PC-3 (cell line): ENCODE data around the gene CENPT. TPM values are rescaled to one million over a fixed set of nuclear protein-coding genes. Genes with fewer than 3 reads are reported as not detected.

Experiments used
- ATAC-seq: fragments of 200-7000 bp; cut with Tn5 transposase; 2 replicates; pipeline ENCODE4 v1.9.1; 2020; ENCODE audit warnings: mild to moderate bottlenecking, moderate library complexity
- BruUV-seq: library from RNA; stranded (reverse); fragments of 400-500 nt; replicated peaks from 2 replicates; lab custom pipeline; 2021; lab: Mats Ljungman, UMichigan
- CTCF ChIA-PET: fragments of 300-600 bp; sonication (Branson Sonifier 250); formaldehyde crosslinking; loops from one replicate; lab custom pipeline; 2022; ENCODE audit warnings: antibody characterized with exemption; lab: Charles Lee
- POLR2A ChIA-PET: fragments of 300-600 bp; sonication (Branson Sonifier 250); formaldehyde crosslinking; loops from one replicate; lab custom pipeline; 2022; ENCODE audit warnings: antibody characterized with exemption; ENCODE audit not compliant: unreplicated experiment; lab: Charles Lee
- DNase-seq: peaks from one replicate; pipeline ENCODE4 v3.0.0-alpha.2; 2015
- H2AFZ ChIP-seq: fragments of 300-600 bp; sonication (generic); 2 replicates; pipeline ENCODE4 v1.6.0; 2016; ENCODE audit warnings: antibody characterized with exemption, low read length
- H3F3A ChIP-seq: fragments of 300-600 bp; sonication (generic); one replicate; pipeline ENCODE4 v1.6.0; 2017; ENCODE audit warnings: antibody characterized with exemption, low read length, control low read depth, mild to moderate bottlenecking; ENCODE audit not compliant: unreplicated experiment
- H3K27ac ChIP-seq: fragments of 300-600 bp; sonication (generic); 2 replicates; pipeline ENCODE4 v1.5.1; 2016; ENCODE audit warnings: mild to moderate bottlenecking, low read length
- H3K27me3 ChIP-seq: fragments of 300-600 bp; sonication (generic); 2 replicates; pipeline ENCODE4 v1.6.1; 2016; ENCODE audit warnings: low read length, mixed read lengths
- H3K36me3 ChIP-seq: fragments of 300-600 bp; sonication (generic); 2 replicates; pipeline ENCODE4 v1.6.1; 2016; ENCODE audit warnings: low read depth, mixed run types, low read length, mixed read lengths
- H3K4me1 ChIP-seq: fragments of 300-600 bp; sonication (generic); 2 replicates; pipeline ENCODE4 v1.5.1; 2016; ENCODE audit warnings: low read length; ENCODE audit not compliant: insufficient read depth
- H3K4me2 ChIP-seq: fragments of 300-600 bp; sonication (generic); 2 replicates; pipeline ENCODE4 v1.6.0; 2016; ENCODE audit warnings: low read length
- H3K4me3 ChIP-seq: fragments of 300-600 bp; sonication (generic); 2 replicates; pipeline ENCODE4 v1.5.1; 2016; ENCODE audit warnings: mild to moderate bottlenecking, low read length, mixed read lengths
- H3K79me2 ChIP-seq: fragments of 300-600 bp; sonication (generic); 2 replicates; pipeline ENCODE4 v1.6.1; 2017; ENCODE audit warnings: low read length, mixed read lengths
- H3K9ac ChIP-seq: fragments of 300-600 bp; sonication (generic); 2 replicates; pipeline ENCODE4 v1.6.0; 2016; ENCODE audit warnings: mild to moderate bottlenecking, low read length
- H3K9me2 ChIP-seq: fragments of 300-600 bp; sonication (generic); replicated peaks from 2 replicates; pipeline ENCODE4 v1.6.1; 2016; ENCODE audit warnings: mixed run types, low read length, mixed read lengths
- H3K9me3 ChIP-seq: fragments of 300-600 bp; sonication (generic); 2 replicates; pipeline ENCODE4 v1.6.1; 2016; ENCODE audit warnings: low read length, mixed read lengths
- H4K20me1 ChIP-seq: fragments of 300-600 bp; sonication (generic); 2 replicates; pipeline ENCODE4 v1.6.1; 2016; ENCODE audit warnings: low read length, mixed read lengths
- CTCF ChIP-seq: fragments of 300-600 bp; sonication (generic); conservative IDR thresholded peaks from 2 replicates; pipeline ENCODE4 v1.5.1; 2017; ENCODE audit warnings: antibody characterized with exemption, low read depth, mild to moderate bottlenecking, low read length
- EZH2 ChIP-seq: fragments of 300-600 bp; sonication (generic); IDR thresholded peaks from one replicate; pipeline ENCODE4 v1.6.1; 2017; ENCODE audit warnings: antibody characterized with exemption, mild to moderate bottlenecking, low read length; ENCODE audit not compliant: unreplicated experiment
- EZH2phosphoT487 ChIP-seq: fragments of 300-600 bp; sonication (generic); IDR thresholded peaks from 2 replicates; pipeline ENCODE4 v1.6.1; 2018; ENCODE audit warnings: mild to moderate bottlenecking, antibody characterized with exemption, low read length, borderline replicate concordance
- intact Hi-C: fragments of 100-400 bp; cut with micrococcal nuclease; formaldehyde crosslinking; loops from 2 replicates; pipeline ENCODE4 v1.9.0; 2023
- total RNA-seq: library from RNA; depleted of rRNA; stranded (reverse); fragments of >200 nt; gene quantifications from 2 replicates; pipeline ENCODE4 v1.2.3, GENCODE V29; 2014

The CENPT gene
- total RNA-seq, 1 experiment from 2014 or later: 35.1 TPM

DNA sequence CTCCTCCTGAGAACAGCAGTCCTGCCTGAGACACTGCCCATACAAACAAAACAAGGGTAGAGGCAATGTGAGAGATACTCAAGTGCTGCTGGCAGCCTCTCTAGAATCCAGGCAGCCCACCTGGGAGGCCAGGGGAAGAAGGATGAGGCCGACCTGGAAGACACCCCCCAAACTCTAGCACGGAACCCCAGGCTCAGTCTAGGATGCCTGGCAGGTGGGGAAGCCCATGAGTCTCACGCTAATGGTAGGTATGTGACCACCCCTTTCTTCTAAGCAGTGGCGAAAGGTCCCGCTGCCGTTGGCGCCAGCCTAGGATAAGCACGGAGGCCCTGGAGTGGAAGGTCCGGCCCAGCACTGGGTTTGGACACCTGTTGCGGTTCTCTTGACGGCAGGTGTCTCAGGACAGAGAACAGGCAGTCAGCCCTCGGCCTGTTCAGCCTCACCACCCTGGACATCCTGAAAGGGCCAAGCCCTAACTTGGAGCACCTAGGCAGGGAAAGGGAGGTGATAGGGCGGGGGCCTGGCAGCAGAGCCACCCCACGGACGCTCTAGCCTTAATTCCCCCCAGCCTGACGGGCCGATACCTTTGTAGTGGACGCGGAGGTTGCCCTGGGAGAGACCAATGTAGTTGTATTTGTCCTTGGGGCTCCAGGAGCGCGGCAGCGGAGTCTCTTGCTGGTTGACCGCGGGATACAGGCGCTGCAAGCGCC, 41.6 kb downstream of the CENPT start:
- no peak for TF ChIP-seq EZH2
- TF ChIP-seq EZH2phosphoT487: no peak
- TF ChIP-seq CTCF: no peak
- Histone ChIP-seq H3K36me3 (no peaks in the 10 kb centered on the region), H3K9me3 (no peaks in the 10 kb centered on the region), H3F3A (no peaks in the 10 kb centered on the region), H3K4me2 (peak overlapping the region; percentile 90), H3K79me2 (peaks cover 51% of the 10 kb centered on the region), H4K20me1 (no peaks in the 10 kb centered on the region), H3K9me2 (no peaks in the 10 kb centered on the region), H3K4me3 (peak overlapping the region; percentile 99), H3K27me3 (no peaks in the 10 kb centered on the region), H3K9ac (peak overlapping the region; percentile 90), H3K4me1 (peaks cover 10% of the 10 kb centered on the region), H2AFZ (peak overlapping the region; percentile 89), H3K27ac (no peak overlapping the region)
- CTCF ChIA-PET: interaction anchor here (1.2 kb wide), 2 partner anchors 11 to 133 kb away, joined by 5 to 6 read pairs; no protein-coding TSS in a partner anchor
- DNase-seq: no peak
- peak; percentile 4 for ATAC-seq
- BruUV-seq: TSS peak; percentile 47
- POLR2A ChIA-PET: no interaction called here
- intact Hi-C loops: loop anchor here (1.0 to 5.0 kb wide), 2 partner anchors 84 to 128 kb away; no protein-coding TSS in a partner anchor

DNA sequence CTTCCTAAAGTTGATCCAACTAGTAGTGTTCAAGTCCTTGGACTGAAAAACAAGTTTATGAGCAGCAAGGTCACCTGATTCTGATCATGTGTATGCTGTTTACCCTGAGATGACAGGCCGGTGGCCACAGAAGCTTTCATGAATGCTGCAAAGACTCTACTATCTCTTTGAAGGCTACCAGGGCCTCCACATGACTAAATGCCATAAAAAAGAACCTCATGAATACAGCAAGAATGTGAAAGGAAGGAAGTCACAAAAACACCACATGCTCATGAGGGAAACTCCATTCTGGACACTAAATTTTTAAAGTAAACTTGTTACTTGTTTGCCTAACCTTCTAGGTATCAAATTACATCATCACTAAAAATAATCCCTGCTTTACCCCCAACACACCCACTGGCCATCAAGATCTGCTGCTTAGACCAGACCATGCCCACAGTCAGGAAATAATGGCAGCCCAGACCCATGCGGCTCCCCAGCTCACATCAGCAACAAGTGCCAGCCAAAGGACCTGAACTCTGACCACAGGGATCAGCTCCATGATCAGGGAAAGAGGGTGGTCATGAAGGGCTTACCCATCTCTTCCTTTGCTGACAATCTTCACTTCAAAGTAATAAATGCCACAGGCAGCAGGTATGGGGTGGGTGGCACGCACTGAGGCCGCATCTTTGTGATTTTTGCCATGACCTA, 42.5 kb downstream of the CENPT start:
- Histone ChIP-seq H3K9me2 (no peaks in the 10 kb centered on the region), H3K79me2 (peaks cover 59% of the 10 kb centered on the region), H3F3A (no peaks in the 10 kb centered on the region), H3K9ac (peak overlapping the region; percentile 90), H3K27me3 (no peaks in the 10 kb centered on the region), H3K4me2 (peak overlapping the region; percentile 90), H3K4me1 (peaks cover 10% of the 10 kb centered on the region), H3K9me3 (no peaks in the 10 kb centered on the region), H4K20me1 (no peaks in the 10 kb centered on the region), H2AFZ (no peak overlapping the region), H3K4me3 (peak overlapping the region; percentile 99), H3K27ac (no peak overlapping the region), H3K36me3 (no peaks in the 10 kb centered on the region)
- intact Hi-C loops: loop anchor here (1.0 to 5.0 kb wide), 2 partner anchors 83 to 127 kb away; no protein-coding TSS in a partner anchor
- no TSS peak for BruUV-seq
- peak; percentile 11 for DNase-seq
- TF ChIP-seq EZH2phosphoT487 (no peak), CTCF (no peak), EZH2 (no peak)
- POLR2A ChIA-PET: no interaction called here
- CTCF ChIA-PET: no interaction called here
- ATAC-seq: no peak

GRCh38 chr16:67803894-67804293, 43.6 kb downstream of the CENPT start:
- ChIA-PET CTCF (no interaction called here), POLR2A (no interaction called here)
- H3K9me2 ChIP-seq: no peaks in the 10 kb centered on the region
- H3K4me2 ChIP-seq: no peak overlapping the region
- no peak for TF ChIP-seq EZH2phosphoT487
- no peak for TF ChIP-seq CTCF
- no peak for TF ChIP-seq EZH2
- intact Hi-C loops: no loop called here
- no peak overlapping the region for H3K4me3 ChIP-seq
- H3K27me3 ChIP-seq: no peaks in the 10 kb centered on the region
- DNase-seq (no peak), ATAC-seq (no peak)
- H3K9me3 ChIP-seq: no peaks in the 10 kb centered on the region
- no peaks in the 10 kb centered on the region for H3K36me3 ChIP-seq
- no TSS peak for BruUV-seq
- H2AFZ ChIP-seq: no peak overlapping the region
- H3K79me2 ChIP-seq: peaks cover 60% of the 10 kb centered on the region
- H3K27ac ChIP-seq: no peak overlapping the region
- H4K20me1 ChIP-seq: no peaks in the 10 kb centered on the region
- H3K4me1 ChIP-seq: peaks cover 10% of the 10 kb centered on the region
- H3K9ac ChIP-seq: no peak overlapping the region
- no peaks in the 10 kb centered on the region for H3F3A ChIP-seq
